Right cardiac atrium (tissue), 5 donors: ENCODE results near the gene CADPS2. TPM values are rescaled to one million over a fixed set of nuclear protein-coding genes. Genes with fewer than 3 reads are reported as not detected.

Experiments
- ATAC-seq, 2 donors: fragments of 200-7000 bp; cut with Tn5 transposase; one replicate each; pipeline versions ENCODE4 v1.8.0 to v1.9.1; 2020; ENCODE audit warnings: moderate library complexity in 2 of 2, mild to moderate bottlenecking in 1 of 2
- DNase-seq, 3 donors: peaks; one replicate each; pipeline ENCODE4 v3.0.0-alpha.2; 2020
- H3K27ac ChIP-seq: one replicate; pipeline ENCODE4 v1.5.1; 2013; ENCODE audit warnings: mild to moderate bottlenecking, low read length, control low read depth, moderate library complexity
- H3K27me3 ChIP-seq: one replicate; pipeline ENCODE4 v1.6.1; 2013; ENCODE audit not compliant: control insufficient read depth, insufficient read depth
- H3K4me1 ChIP-seq: one replicate; pipeline ENCODE4 v1.6.1; 2013; ENCODE audit warnings: low read length; ENCODE audit not compliant: control insufficient read depth, insufficient read depth
- H3K4me3 ChIP-seq: one replicate; pipeline ENCODE4 v1.5.1; 2013; ENCODE audit warnings: low read length, control low read depth
- H3K9me3 ChIP-seq: one replicate; pipeline ENCODE4 v1.6.1; 2013; ENCODE audit warnings: low read length; ENCODE audit not compliant: control insufficient read depth
- WGBS: extraction: QIAGEN DNeasy Blood & Tissue Kit; methylation state at CpG from one replicate; pipeline ENCODE4 v1.1.7; 2013; 5-methylcytosine and 5-hydroxymethylcytosine counted together
- intact Hi-C, 4 donors: fragments of 100-400 bp; cut with DNase I; formaldehyde crosslinking; loops; one replicate each; pipeline versions ENCODE4 v1.11.0 to v1.14.0; 2022 to 2023
- polyA plus RNA-seq: library from polyadenylated mRNA; stranded (reverse); fragments of 200-250 nt; gene quantifications from one replicate; pipeline ENCODE4 v1.2.3, GENCODE V29; 2013
- total RNA-seq, 4 donors: library from RNA; stranded (reverse); fragmentation: NEBNext Ultra II Directional; extraction: Animal tissue kit (Norgen Biotek cat#: 25700); gene quantifications; one replicate each; pipeline ENCODE4 v1.2.1, GENCODE V29; 2021
- donor health status: healthy with polysubstance abuse.
- donor health status: DM: no; HTN: yes; CAD: no.
- donor health status: DM: no; HTN: no; CAD: no.
- donor health status: DM: no; HTN: yes; CAD: no; lungs with severe emphysema.
- donor health status: DM: yes; HTN: yes; CAD: no.

CADPS2 gene
- total and polyA plus RNA-seq, 5 donors = 10.4 to 14.1 (median 11.5) TPM

GRCh38 chr7:122302761-122303530, 583.3 kb downstream of the CADPS2 start:
- Histone ChIP-seq H3K27me3 (peaks cover 3% of the 10 kb centered on the region), H3K4me3 (no peak overlapping the region), H3K9me3 (no peaks in the 10 kb centered on the region), H3K27ac (no peak overlapping the region), H3K4me1 (peaks cover 3% of the 10 kb centered on the region)
- 9% methylated on average over 16 of the region's 16 CpGs for WGBS
- ATAC-seq (no peak), DNase-seq (no peak)
- intact Hi-C loops = no loop called here

- Histone ChIP-seq H3K4me3 (no peak overlapping the region), H3K9me3 (no peaks in the 10 kb centered on the region), H3K4me1 (peaks cover 3% of the 10 kb centered on the region), H3K27ac (no peak overlapping the region), H3K27me3 (peaks cover 5% of the 10 kb centered on the region)
- DNase-seq = no peak
- no peak for ATAC-seq
- 8% methylated on average over 35 of the region's 35 CpGs for whole genome bisulfite sequencing
- intact Hi-C loops = no loop called here
Measured at GRCh38 chr7:122301858-122302760, 584.2 kb downstream of the CADPS2 start.

- Histone ChIP-seq H3K4me1 (peaks cover 3% of the 10 kb centered on the region), H3K9me3 (no peaks in the 10 kb centered on the region), H3K27ac (no peak overlapping the region), H3K4me3 (no peak overlapping the region), H3K27me3 (peaks cover 5% of the 10 kb centered on the region)
- 17% methylated on average over 11 of the region's 11 CpGs for WGBS
- ATAC-seq (no peak), DNase-seq (no peak)
- intact Hi-C loops = no loop called here
Measured at GRCh38 chr7:122300956-122301833, 585.1 kb downstream of the CADPS2 start.

- H3K27ac ChIP-seq = no peak overlapping the region
- intact Hi-C loops = no loop called here
- DNase-seq = no peak
- WGBS = 6% methylated on average over 43 of the region's 43 CpGs
- no peaks in the 10 kb centered on the region for H3K9me3 ChIP-seq
- peak in 1 of 2 donors; percentile 26 for ATAC-seq
- H3K4me1 ChIP-seq = peaks cover 3% of the 10 kb centered on the region
- H3K27me3 ChIP-seq = peaks cover 5% of the 10 kb centered on the region
- peak overlapping the region; percentile 26 for H3K4me3 ChIP-seq
Measured at GRCh38 chr7:122300211-122300932, 585.9 kb downstream of the CADPS2 start.

GRCh38 chr7:122299624-122300210, 586.5 kb downstream of the CADPS2 start:
- Histone ChIP-seq H3K27ac (no peak overlapping the region), H3K9me3 (no peaks in the 10 kb centered on the region), H3K4me1 (peaks cover 3% of the 10 kb centered on the region), H3K27me3 (peaks cover 5% of the 10 kb centered on the region), H3K4me3 (peak overlapping the region; percentile 26)
- peak in 1 of 3 donors; percentile 45 for DNase-seq
- intact Hi-C loops = no loop called here
- no peak for ATAC-seq
- 6% methylated on average over 32 of the region's 32 CpGs for WGBS

GRCh38 chr7:122298618-122299017, 587.6 kb downstream of the CADPS2 start:
- Histone ChIP-seq H3K4me3 (no peak overlapping the region), H3K27ac (no peak overlapping the region), H3K27me3 (peaks cover 5% of the 10 kb centered on the region), H3K9me3 (no peaks in the 10 kb centered on the region), H3K4me1 (peaks cover 3% of the 10 kb centered on the region)
- intact Hi-C loops = no loop called here
- ATAC-seq = no peak
- WGBS = 65% methylated on average over 2 of the region's 2 CpGs
- DNase-seq = no peak

GRCh38 chr7:122298131-122298530, 588.1 kb downstream of the CADPS2 start:
- no peak overlapping the region for H3K27ac ChIP-seq
- no peak overlapping the region for H3K4me3 ChIP-seq
- peaks cover 3% of the 10 kb centered on the region for H3K4me1 ChIP-seq
- DNase-seq = no peak
- intact Hi-C loops = no loop called here
- peaks cover 5% of the 10 kb centered on the region for H3K27me3 ChIP-seq
- no peak for ATAC-seq
- 47% methylated on average over 2 of the region's 2 CpGs for WGBS
- no peaks in the 10 kb centered on the region for H3K9me3 ChIP-seq

GRCh38 chr7:122291189-122291588, 595.1 kb downstream of the CADPS2 start:
- Histone ChIP-seq H3K27me3 (no peaks in the 10 kb centered on the region), H3K4me3 (no peak overlapping the region), H3K27ac (no peak overlapping the region), H3K4me1 (no peaks in the 10 kb centered on the region), H3K9me3 (peaks cover 2% of the 10 kb centered on the region)
- WGBS = 86% methylated on average over 2 of the region's 2 CpGs
- DNase-seq (no peak), ATAC-seq (no peak)
- intact Hi-C loops = no loop called here

GRCh38 chr7:122290476-122290875, 595.8 kb downstream of the CADPS2 start:
- Histone ChIP-seq H3K4me3 (no peak overlapping the region), H3K27me3 (no peaks in the 10 kb centered on the region), H3K27ac (no peak overlapping the region), H3K9me3 (peaks cover 2% of the 10 kb centered on the region), H3K4me1 (no peaks in the 10 kb centered on the region)
- ATAC-seq = no peak
- WGBS = 86% methylated on average over 1 of the region's 1 CpG
- DNase-seq = no peak
- intact Hi-C loops = no loop called here

- DNase-seq (no peak), ATAC-seq (no peak)
- intact Hi-C loops = no loop called here
- 50% methylated on average over 1 of the region's 1 CpG for WGBS
- Histone ChIP-seq H3K4me3 (no peak overlapping the region), H3K9me3 (peaks cover 2% of the 10 kb centered on the region), H3K4me1 (no peaks in the 10 kb centered on the region), H3K27ac (no peak overlapping the region), H3K27me3 (no peaks in the 10 kb centered on the region)
Measured at GRCh38 chr7:122289426-122289825, 596.8 kb downstream of the CADPS2 start.
